ENCODE measurements around the gene CFAP20DC. TPM values are rescaled to one million over a fixed set of nuclear protein-coding genes. Genes with fewer than 3 reads are reported as not detected.

Gene CFAP20DC
- total RNA-seq, 1 donor from 2014 or later: 4.7 TPM

DNA sequence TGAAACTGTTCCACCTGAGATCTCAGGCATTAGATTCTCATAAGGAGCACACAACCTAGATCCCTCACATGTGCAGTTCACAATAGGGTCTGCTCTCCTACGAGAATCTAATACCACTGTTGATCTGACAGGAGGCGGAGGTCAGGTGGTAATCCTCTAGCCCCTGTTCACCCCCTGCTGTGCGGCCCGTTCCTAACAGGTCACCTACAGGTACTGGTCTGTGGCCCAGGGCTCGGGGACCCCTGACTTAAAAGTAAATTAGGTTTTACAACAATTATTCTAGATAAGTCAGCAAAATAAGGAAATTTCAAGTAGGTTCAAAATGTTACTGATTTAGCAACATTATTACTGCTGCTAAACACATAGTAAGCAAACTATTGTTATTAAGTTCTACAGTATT, 58.2 kb downstream of the CFAP20DC start:
- no peak overlapping the region for H3K4me3 Mint-ChIP-seq
- no peaks in the 10 kb centered on the region for H3K27me3 Mint-ChIP-seq
- no peaks in the 10 kb centered on the region for H3K9me3 Mint-ChIP-seq
- no peak overlapping the region for H3K27ac Mint-ChIP-seq
- TF ChIP-seq, protein P1, sequence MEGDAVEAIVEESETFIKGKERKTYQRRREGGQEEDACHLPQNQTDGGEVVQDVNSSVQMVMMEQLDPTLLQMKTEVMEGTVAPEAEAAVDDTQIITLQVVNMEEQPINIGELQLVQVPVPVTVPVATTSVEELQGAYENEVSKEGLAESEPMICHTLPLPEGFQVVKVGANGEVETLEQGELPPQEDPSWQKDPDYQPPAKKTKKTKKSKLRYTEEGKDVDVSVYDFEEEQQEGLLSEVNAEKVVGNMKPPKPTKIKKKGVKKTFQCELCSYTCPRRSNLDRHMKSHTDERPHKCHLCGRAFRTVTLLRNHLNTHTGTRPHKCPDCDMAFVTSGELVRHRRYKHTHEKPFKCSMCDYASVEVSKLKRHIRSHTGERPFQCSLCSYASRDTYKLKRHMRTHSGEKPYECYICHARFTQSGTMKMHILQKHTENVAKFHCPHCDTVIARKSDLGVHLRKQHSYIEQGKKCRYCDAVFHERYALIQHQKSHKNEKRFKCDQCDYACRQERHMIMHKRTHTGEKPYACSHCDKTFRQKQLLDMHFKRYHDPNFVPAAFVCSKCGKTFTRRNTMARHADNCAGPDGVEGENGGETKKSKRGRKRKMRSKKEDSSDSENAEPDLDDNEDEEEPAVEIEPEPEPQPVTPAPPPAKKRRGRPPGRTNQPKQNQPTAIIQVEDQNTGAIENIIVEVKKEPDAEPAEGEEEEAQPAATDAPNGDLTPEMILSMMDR (conservative IDR thresholded peaks at IDR 0.05): no peak
- H3K36me3 Mint-ChIP-seq: no peaks in the 10 kb centered on the region
- peaks cover 5% of the 10 kb centered on the region for H3K4me1 Mint-ChIP-seq (ENCODE audit: unreplicated experiment)
- DNase-seq (ENCODE audit: extremely low spot score, unreplicated experiment): no peak

DNA sequence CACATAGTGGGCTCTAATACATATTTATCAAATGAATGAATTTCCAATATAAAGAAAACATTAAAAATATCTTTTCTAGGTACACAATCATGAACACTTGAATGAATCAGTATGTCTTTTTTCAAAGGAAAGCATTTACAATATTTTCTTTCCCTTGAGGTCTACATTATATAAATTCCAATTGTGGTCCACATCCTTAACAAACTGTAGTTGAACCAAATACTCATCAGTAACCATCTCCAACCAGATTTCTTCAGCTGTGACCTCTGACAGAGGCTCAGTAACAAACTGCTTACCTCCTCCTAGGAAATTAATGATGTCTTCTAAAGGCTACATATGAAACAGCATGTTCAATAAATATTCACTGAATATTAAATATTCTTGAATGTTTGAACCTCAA, 58.8 kb downstream of the CFAP20DC start:
- Mint-ChIP-seq H3K27me3 (no peaks in the 10 kb centered on the region), H3K9me3 (no peaks in the 10 kb centered on the region), H3K36me3 (no peaks in the 10 kb centered on the region), H3K4me3 (no peak overlapping the region), H3K27ac (no peak overlapping the region), H3K4me1 (ENCODE audit: unreplicated experiment) (peaks cover 5% of the 10 kb centered on the region)
- TF ChIP-seq, protein P1 (conservative IDR thresholded peaks at IDR 0.05): no peak
- DNase-seq (ENCODE audit: extremely low spot score, unreplicated experiment): no peak

DNA sequence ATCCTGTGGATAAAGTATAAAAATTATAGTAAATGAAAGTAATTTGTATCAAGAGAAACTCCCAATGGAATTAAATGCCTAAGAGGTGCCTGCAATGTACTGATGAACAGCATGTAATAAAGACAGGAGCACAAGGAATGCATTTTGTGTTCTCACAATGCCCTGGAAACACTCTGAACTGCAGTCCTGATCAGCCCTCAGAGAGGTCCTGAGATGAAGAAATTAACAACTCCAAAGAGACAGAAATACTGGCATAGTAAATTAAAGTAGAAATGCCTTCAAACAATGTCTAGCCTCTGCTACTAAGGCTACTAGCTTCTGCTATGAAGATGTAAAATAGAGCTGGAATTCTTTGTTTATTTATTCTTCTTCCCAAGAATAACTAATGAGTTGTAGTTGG, 59.9 kb downstream of the CFAP20DC start:
- no peak for DNase-seq (ENCODE audit: extremely low spot score, unreplicated experiment)
- Mint-ChIP-seq H3K27ac (no peak overlapping the region), H3K36me3 (no peaks in the 10 kb centered on the region), H3K9me3 (no peaks in the 10 kb centered on the region), H3K4me3 (no peak overlapping the region), H3K27me3 (no peaks in the 10 kb centered on the region), H3K4me1 (ENCODE audit: unreplicated experiment) (peaks cover 3% of the 10 kb centered on the region)
- TF ChIP-seq, protein P1 (conservative IDR thresholded peaks at IDR 0.05): no peak

DNA sequence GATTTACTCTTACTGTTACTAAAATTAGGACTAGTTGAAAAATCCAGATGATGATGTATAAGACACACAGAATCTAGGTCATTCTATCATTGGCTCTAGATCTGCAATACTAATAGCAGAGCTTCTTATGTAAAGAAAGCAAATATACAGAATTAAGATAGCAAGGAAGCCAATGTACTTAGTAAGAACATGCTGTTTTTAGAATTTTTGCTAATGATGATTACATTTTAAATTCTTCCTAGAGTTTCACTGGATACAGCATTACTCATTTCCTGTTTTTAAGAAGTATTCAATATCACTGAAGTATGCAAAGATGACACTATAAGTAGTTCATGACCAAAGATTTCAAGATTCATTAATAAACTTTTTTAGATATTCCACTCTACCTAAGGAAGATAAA, 60.7 kb downstream of the CFAP20DC start:
- Mint-ChIP-seq H3K9me3 (no peaks in the 10 kb centered on the region), H3K27me3 (no peaks in the 10 kb centered on the region), H3K27ac (no peak overlapping the region), H3K4me1 (ENCODE audit: unreplicated experiment) (no peaks in the 10 kb centered on the region), H3K4me3 (no peak overlapping the region), H3K36me3 (no peaks in the 10 kb centered on the region)
- TF ChIP-seq, protein P1 (conservative IDR thresholded peaks at IDR 0.05): no peak
- no peak for DNase-seq (ENCODE audit: extremely low spot score, unreplicated experiment)

DNA sequence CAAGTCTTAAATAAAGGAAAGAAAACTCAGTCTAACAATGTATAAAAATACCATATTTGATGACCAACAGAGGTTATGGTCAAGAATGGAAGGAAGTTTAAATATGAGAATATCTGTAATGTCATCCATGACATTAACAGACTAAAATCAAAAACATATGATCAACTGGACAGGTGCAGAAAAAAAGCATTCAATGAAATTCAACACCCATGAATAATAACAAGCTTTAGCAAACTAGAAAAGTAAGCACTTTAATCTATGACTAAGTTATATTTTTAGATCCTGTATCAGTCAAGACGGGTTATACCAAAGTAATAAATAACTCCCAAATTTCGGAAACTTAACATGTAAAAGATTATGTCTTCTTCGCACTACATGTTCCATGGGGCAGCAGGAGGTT, 61.8 kb downstream of the CFAP20DC start:
- Mint-ChIP-seq H3K4me1 (ENCODE audit: unreplicated experiment) (no peaks in the 10 kb centered on the region), H3K9me3 (no peaks in the 10 kb centered on the region)

More for the DNA sequence above, 61.8 kb downstream of the CFAP20DC start:
- no peaks in the 10 kb centered on the region for H3K27me3 Mint-ChIP-seq
- no peak for DNase-seq (ENCODE audit: extremely low spot score, unreplicated experiment)
- TF ChIP-seq, protein P1 (conservative IDR thresholded peaks at IDR 0.05): no peak
- no peaks in the 10 kb centered on the region for H3K36me3 Mint-ChIP-seq
- no peak overlapping the region for H3K4me3 Mint-ChIP-seq
- H3K27ac Mint-ChIP-seq: no peak overlapping the region
